Right renal cortex interstitium (tissue), 3 donors: Measurements from ENCODE around the gene CARNS1. TPM values are rescaled to one million over a fixed set of nuclear protein-coding genes. Genes with fewer than 3 reads are reported as not detected.

Source experiments
- DNase-seq, 3 donors: peaks; one replicate each; pipeline ENCODE4 v3.0.0-alpha.2; 2013; ENCODE audit warnings: low read depth in 3 of 3, low spot score in 2 of 3
- polyA plus RNA-seq, 3 donors: library from polyadenylated mRNA; unstranded; fragments of 120-200 nt; gene quantifications; one replicate each; pipeline ENCODE4 v1.2.1, GENCODE V29; 2013; ENCODE audit not compliant: insufficient read length in 3 of 3

Gene CARNS1
- polyA plus RNA-seq, 3 donors: 1.1 to 1.5 (median 1.4) TPM

- no peak for DNase-seq
Measured at GRCh38 chr11:67376063-67376820, 39.2 kb upstream of the CARNS1 start.

- no peak for DNase-seq
Measured at GRCh38 chr11:67376873-67377808, 38.3 kb upstream of the CARNS1 start.

GRCh38 chr11:67378544-67378943, 36.9 kb upstream of the CARNS1 start:
- no peak for DNase-seq

GRCh38 chr11:67379061-67380058, 36.1 kb upstream of the CARNS1 start:
- no peak for DNase-seq

- no peak for DNase-seq
Measured at GRCh38 chr11:67381244-67381972, 34.1 kb upstream of the CARNS1 start.

GRCh38 chr11:67382276-67383136, 33.0 kb upstream of the CARNS1 start:
- DNase-seq: no peak

- DNase-seq: no peak
Measured at GRCh38 chr11:67384851-67385366, 30.6 kb upstream of the CARNS1 start.

- DNase-seq: no peak
Measured at GRCh38 chr11:67387069-67387468, 28.4 kb upstream of the CARNS1 start.

- no peak for DNase-seq
Measured at GRCh38 chr11:67387518-67387917, 28.0 kb upstream of the CARNS1 start.

- DNase-seq: no peak
Measured at GRCh38 chr11:67389477-67389876, 26.0 kb upstream of the CARNS1 start.

- no peak for DNase-seq
Measured at GRCh38 chr11:67390947-67391303, 24.6 kb upstream of the CARNS1 start.

- peak in 1 of 3 donors; percentile 90 for DNase-seq
Measured at GRCh38 chr11:67391304-67392182, 23.9 kb upstream of the CARNS1 start, which contains the start of gene RAD9A. TSS of gene RAD9A (plus strand) at chr11:67391986. CDS start at chr11:67392045, 59 bp downstream.

- no peak for DNase-seq
Measured at GRCh38 chr11:67392183-67392715, 23.2 kb upstream of the CARNS1 start.

- no peak for DNase-seq
Measured at GRCh38 chr11:67393437-67393836, 22.0 kb upstream of the CARNS1 start.

GRCh38 chr11:67393990-67394389, 21.5 kb upstream of the CARNS1 start:
- DNase-seq: no peak

GRCh38 chr11:67395555-67396258, 19.8 kb upstream of the CARNS1 start:
- DNase-seq: no peak

GRCh38 chr11:67396259-67396581, 19.3 kb upstream of the CARNS1 start:
- no peak for DNase-seq
